Adrenal gland (tissue), 12 donors: ENCODE results near the gene ABCF3. TPM values are rescaled to one million over a fixed set of nuclear protein-coding genes. Genes with fewer than 3 reads are reported as not detected.
A peak's percentile ranks its signal among the peaks of the same experiment; 100 is the strongest.

Source experiments
- DNase-seq, 7 donors: peaks; one replicate each; pipeline ENCODE4 v3.0.0-alpha.2; 2019 to 2020
- H3K27ac ChIP-seq, 5 donors: fragments of 200-600 bp; sonication (generic) in 4 of 5; 1 replicate in 3 of 5; 2 replicates in 2 of 5; pipeline versions ENCODE4 v1.5.1 to v1.8.0; 2016 to 2020; ENCODE audit warnings: mild to moderate bottlenecking in 1 of 5
- H3K27me3 ChIP-seq: fragments of 200-600 bp; 2 replicates; pipeline ENCODE4 v1.8.0; 2021
- H3K36me3 ChIP-seq, 2 donors: fragments of 200-600 bp; replicated peaks in 1 of 2; 1 replicate in 1 of 2; 2 replicates in 1 of 2; pipeline versions ENCODE4 v1.5.1 to v1.8.0; 2018 to 2022
- H3K4me1 ChIP-seq, 2 donors: fragments of 200-600 bp; replicated peaks in 1 of 2; 1 replicate in 1 of 2; 2 replicates in 1 of 2; pipeline versions ENCODE4 v1.5.1 to v1.8.0; 2018 to 2021
- H3K4me3 ChIP-seq, 4 donors: fragments of 200-600 bp; sonication (generic) in 3 of 4; one replicate each; pipeline ENCODE4 v1.5.1; 2016 to 2018
- H3K9me3 ChIP-seq, 3 donors: fragments of 200-600 bp; sonication (generic) in 1 of 3; replicated peaks in 1 of 3; 1 replicate in 2 of 3; 2 replicates in 1 of 3; pipeline versions ENCODE4 v1.5.1 to v1.8.0; 2016 to 2021
- CTCF ChIP-seq, 6 experiments: fragments of 450-650 bp in 4 of 6; fragments of 200-600 bp in 2 of 6; sonication (generic) in 1 of 6; IDR thresholded peaks; 1 replicate in 5 of 6; 2 replicates in 1 of 6; pipeline versions ENCODE4 v1.5.1 to v1.8.0; 2016 to 2021; ENCODE audit warnings: antibody characterized with exemption in 6 of 6, mild to moderate bottlenecking in 2 of 6, moderate library complexity in 1 of 6
- POLR2A ChIP-seq, 2 donors: fragments of 450-650 bp; IDR thresholded peaks; one replicate each; pipeline ENCODE4 v1.6.1; 2017; ENCODE audit warnings: antibody characterized with exemption in 2 of 2, mild to moderate bottlenecking in 2 of 2, moderate library complexity in 1 of 2
- WGBS, 4 donors: extraction: QIAGEN DNeasy Blood & Tissue Kit in 2 of 4; methylation state at CpG; one replicate each; pipeline versions ENCODE4 v1.1.5 to v1.1.7; 2013 to 2017; 5-methylcytosine and 5-hydroxymethylcytosine counted together
- intact Hi-C, 2 donors: fragments of 100-400 bp; cut with DNase I; formaldehyde crosslinking; loops; one replicate each; pipeline versions ENCODE4 v1.14.1 to v1.15.0; 2022 to 2023
- polyA plus RNA-seq, 3 donors: library from polyadenylated mRNA; stranded (reverse); fragments of 200-250 nt in 2 of 3; fragments of 350-450 nt in 1 of 3; fragmentation: Illumina TruSeq in 1 of 3; extraction: RNeasy Lipid Tissue Mini Kit (QIAGEN cat#74804) in 1 of 3; gene quantifications; one replicate each; pipeline ENCODE4 v1.2.3, GENCODE V29; 2013 to 2014
- total RNA-seq, 9 donors: library from RNA; depleted of rRNA in 4 of 9; stranded (reverse); fragments of >200 nt in 4 of 9; fragments of 120-200 nt in 1 of 9; fragmentation: NEBNext Ultra II Directional in 1 of 9; extraction: Animal tissue kit (Norgen Biotek cat#: 25700) in 1 of 9; gene quantifications; one replicate each; pipeline versions ENCODE4 v1.1.0 to v1.2.4, GENCODE V29; 2013 to 2023
- donor health status: healthy with polysubstance abuse.
- donor health status: Bipolar disorder and iron deficiency.
- donor health status: DM: yes; HTN: yes; CAD: no.
- donor health status: DM: no; HTN: no; CAD: no.
- donor health status: DM: no; HTN: no; CAD: no.
- donor health status: DM: yes; HTN: yes; CAD: no.

Gene ABCF3
- total and polyA plus RNA-seq, 12 donors = 93.6 to 353 (median 201) TPM

DNA sequence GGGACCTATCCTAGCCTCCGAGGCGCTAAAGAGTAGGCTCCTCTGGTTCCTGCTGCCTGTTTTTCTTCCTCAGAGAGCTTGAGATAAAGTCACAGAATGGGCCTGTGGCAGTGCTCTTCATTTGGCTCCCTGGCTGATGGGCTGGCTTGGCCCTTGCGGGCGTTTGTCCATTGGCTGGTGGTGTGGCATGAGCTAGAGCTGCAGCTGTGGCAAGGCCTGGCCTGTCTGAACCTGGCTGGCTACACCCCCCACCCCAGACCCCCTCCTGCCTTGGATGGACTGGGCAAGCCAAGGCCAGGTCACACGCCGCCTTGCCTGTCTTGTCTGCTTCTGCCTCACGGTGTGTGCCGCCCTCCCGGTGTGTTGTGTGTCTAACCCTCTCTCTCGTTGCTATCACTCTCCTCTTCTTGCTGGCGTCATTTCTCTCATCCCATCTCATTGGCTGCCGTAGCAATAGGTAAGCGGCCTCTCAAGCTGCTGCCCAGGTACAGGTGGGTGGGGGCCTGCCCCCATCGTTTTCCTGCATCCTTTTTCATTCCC lies 8.2 kb upstream of the ABCF3 start:
- Histone ChIP-seq H3K27me3 (no peaks in the 10 kb centered on the region), H3K9me3 (no peaks in the 10 kb centered on the region), H3K4me1 (peaks cover 30 to 52% of the 10 kb centered on the region in 2 donors), H3K4me3 (peak overlapping the region in 1 of 4 donors; percentile 88), H3K27ac (peak overlapping the region; percentile 4 to 98 (median 92)), H3K36me3 (peaks cover 0 to 60% of the 10 kb centered on the region in 2 donors)
- 53 to 71% (median 59%) methylated on average over 14 of the region's 14 CpGs for WGBS, 4 donors
- TF ChIP-seq POLR2A (IDR thresholded peaks at IDR 0.05) = no peak
- TF ChIP-seq CTCF (IDR thresholded peaks at IDR 0.05) = no peak
- DNase-seq = peak in 2 of 7 donors; percentile 47 to 58
- intact Hi-C loops = no loop called here

DNA sequence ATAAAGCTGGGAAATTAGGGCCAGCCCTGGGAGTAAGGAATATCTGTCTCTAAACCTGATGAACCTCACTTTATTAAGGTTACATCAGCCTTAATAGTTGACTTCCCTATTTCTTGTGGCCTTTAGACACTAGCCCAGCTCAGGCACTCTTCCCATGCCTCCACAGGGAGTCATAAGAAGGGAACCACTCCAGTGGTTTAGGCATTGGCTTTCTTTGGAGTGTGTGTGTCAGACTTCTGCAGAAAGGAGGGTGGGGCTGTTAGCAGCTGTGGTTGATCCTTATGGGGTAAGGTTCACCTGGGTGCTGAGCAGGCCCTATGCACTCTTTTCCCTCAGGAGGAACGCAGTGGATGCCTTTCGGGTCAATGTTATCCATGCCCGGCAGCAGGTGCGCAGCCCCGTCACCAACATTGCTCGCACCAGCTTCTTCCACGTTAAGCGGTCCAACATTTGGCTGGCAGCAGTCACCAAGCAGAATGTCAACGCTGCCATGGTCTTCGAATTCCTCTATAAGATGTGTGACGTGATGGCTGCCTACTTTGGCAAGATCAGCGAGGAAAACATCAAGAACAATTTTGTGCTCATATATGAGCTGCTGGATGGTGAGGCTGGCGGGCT lies 7.4 kb upstream of the ABCF3 start:
- intact Hi-C loops = no loop called here
- H3K4me1 ChIP-seq = peaks cover 30 to 52% of the 10 kb centered on the region in 2 donors
- TF ChIP-seq POLR2A (IDR thresholded peaks at IDR 0.05) (no peak), CTCF (IDR thresholded peaks at IDR 0.05) (no peak)
- H3K36me3 ChIP-seq = peaks cover 0 to 68% of the 10 kb centered on the region in 2 donors
- no peak overlapping the region for H3K4me3 ChIP-seq
- 86 to 91% (median 89%) methylated on average over 10 to 13 of the region's 13 CpGs for WGBS, 4 donors
- DNase-seq = peak in 1 of 7 donors; percentile 18
- no peaks in the 10 kb centered on the region for H3K9me3 ChIP-seq
- no peaks in the 10 kb centered on the region for H3K27me3 ChIP-seq
- peak overlapping the region in 1 of 5 donors; percentile 91 for H3K27ac ChIP-seq

- TF ChIP-seq POLR2A (IDR thresholded peaks at IDR 0.05) (no peak), CTCF (IDR thresholded peaks at IDR 0.05) (no peak)
- Histone ChIP-seq H3K4me3 (no peak overlapping the region), H3K36me3 (peaks cover 0 to 81% of the 10 kb centered on the region in 2 donors), H3K27me3 (no peaks in the 10 kb centered on the region), H3K9me3 (no peaks in the 10 kb centered on the region), H3K4me1 (peaks cover 31 to 53% of the 10 kb centered on the region in 2 donors), H3K27ac (peak overlapping the region in 1 of 5 donors; percentile 29)
- DNase-seq = no peak
- intact Hi-C loops = no loop called here
- 81 to 98% (median 88%) methylated on average over 5 to 6 of the region's 6 CpGs for WGBS, 4 donors
Measured at GRCh38 chr3:184180165-184180564, 5.8 kb upstream of the ABCF3 start.

- DNase-seq = peak in 1 of 7 donors; percentile 19
- Histone ChIP-seq H3K27ac (peak overlapping the region in 2 of 5 donors; percentile 30 to 46), H3K27me3 (no peaks in the 10 kb centered on the region), H3K4me1 (peaks cover 24 to 47% of the 10 kb centered on the region in 2 donors), H3K9me3 (no peaks in the 10 kb centered on the region), H3K4me3 (no peak overlapping the region), H3K36me3 (peaks cover 0 to 81% of the 10 kb centered on the region in 2 donors)
- TF ChIP-seq POLR2A (IDR thresholded peaks at IDR 0.05) (no peak), CTCF (IDR thresholded peaks at IDR 0.05) (no peak)
- 60 to 79% (median 63%) methylated on average over 9 of the region's 9 CpGs for WGBS, 4 donors
- intact Hi-C loops = no loop called here
Measured at GRCh38 chr3:184181596-184181995, 4.4 kb upstream of the ABCF3 start.
